GM18951 (cell line): ENCODE data around the gene TSHZ2.

Experiments
- POLR2A ChIP-seq: IDR thresholded peaks from 4 replicates; pipeline ENCODE4 v1.6.1; 2011; ENCODE audit warnings: mild to moderate bottlenecking; ENCODE audit not compliant: insufficient read length, insufficient read depth; ENCODE audit errors: extremely low read depth
- in situ Hi-C: fragments of 300-500 bp; cut with MboI; formaldehyde crosslinking; loops from one replicate; pipeline ENCODE4 v1.12.0; 2022; ENCODE audit warnings: low sequenced_read_pairs, mixed read lengths, inconsistent platforms; ENCODE audit not compliant: unreplicated experiment

Gene TSHZ2

DNA sequence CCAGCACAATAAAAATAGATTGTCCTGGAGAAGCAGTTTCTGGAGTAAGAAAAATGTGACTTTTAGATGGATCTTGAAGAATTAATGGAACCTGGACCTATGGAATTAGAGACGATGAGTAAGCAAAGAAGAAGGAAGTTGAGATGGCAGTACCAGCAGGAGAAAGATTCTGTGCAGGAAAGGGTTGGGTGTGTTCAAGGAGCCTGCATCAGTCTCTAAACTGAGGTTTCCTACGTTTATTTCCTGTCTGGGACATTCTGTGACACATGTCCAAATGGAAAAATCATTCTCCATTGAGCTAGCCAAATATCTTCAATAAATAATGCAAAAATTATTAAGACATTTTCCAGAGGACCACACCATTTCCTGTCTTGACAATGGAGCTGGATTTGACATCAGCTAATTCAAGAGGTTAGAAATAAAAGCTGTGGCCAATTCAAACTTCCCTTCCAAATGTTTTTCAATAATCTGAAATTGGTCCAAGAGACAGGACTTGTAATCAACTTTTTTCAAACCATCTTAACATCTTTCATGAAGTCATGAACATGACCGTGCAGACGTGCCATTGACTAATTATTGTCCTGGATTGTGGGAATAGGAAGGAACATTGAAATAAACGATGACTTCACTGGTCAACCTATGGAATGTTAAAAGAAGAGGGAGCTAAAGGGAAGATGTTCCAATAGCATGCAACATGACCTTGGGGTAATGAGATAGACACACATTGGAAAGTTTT, 423.2 kb downstream of the TSHZ2 start:
- in situ Hi-C loops, result no loop called here
- no peak for TF ChIP-seq POLR2A

DNA sequence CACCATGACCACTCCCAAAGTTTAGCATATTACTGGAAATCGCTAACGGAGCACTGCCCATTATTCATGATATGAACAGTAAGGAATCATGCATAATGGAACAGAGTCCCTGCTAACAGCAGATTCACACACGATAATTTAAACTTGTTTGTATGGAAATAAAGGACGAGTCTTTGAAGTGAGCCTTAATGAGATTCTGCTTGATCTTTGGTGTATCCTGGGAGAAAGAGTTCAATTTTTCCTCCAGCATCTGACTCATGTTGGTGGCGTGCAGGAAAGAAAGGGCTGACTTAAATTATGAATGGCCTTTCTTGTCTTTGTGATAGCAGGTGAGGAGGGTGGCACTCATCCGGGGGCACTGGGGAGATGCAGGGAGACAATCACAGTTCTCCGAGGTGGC, 426.9 kb downstream of the TSHZ2 start:
- in situ Hi-C loops, result no loop called here

DNA sequence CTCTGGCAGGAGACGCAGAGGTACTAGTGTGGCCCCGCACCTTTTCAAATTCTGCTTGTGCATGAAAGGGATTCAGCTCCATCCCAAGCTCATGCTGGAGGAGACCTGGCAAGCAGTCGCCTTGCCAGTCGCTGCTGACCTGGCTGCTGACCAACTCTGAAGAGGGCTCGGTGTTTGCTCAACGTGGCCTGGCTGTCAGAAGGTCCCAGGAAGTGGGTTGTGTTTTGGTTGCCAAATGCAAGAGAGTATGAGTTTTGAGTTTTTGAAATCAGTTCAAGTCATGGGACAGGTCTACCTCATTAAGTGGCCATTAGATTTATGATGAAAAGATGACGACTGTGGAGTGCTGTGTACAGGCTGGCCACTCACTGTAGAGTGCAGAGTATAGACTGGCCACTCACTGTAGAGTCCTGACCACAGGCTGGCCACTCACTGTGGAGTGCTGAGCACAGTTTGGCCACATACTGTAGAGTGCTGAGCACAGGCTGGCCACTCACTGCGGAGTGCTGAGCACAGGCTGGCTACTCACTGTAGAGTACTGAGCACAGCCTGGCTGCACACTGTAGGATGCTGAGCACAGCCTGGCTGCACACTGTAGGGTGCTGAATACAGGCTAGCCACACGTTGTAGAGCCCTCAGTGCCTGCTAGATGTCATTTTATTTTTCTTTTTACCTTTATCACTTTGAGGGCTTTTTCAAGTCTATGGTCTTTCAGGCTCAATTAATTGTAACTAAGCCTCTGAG, 427.6 kb downstream of the TSHZ2 start:
- no peak for TF ChIP-seq POLR2A
- in situ Hi-C loops, result no loop called here

More for the DNA sequence above, 426.9 kb downstream of the TSHZ2 start:
- no peak for TF ChIP-seq POLR2A

DNA sequence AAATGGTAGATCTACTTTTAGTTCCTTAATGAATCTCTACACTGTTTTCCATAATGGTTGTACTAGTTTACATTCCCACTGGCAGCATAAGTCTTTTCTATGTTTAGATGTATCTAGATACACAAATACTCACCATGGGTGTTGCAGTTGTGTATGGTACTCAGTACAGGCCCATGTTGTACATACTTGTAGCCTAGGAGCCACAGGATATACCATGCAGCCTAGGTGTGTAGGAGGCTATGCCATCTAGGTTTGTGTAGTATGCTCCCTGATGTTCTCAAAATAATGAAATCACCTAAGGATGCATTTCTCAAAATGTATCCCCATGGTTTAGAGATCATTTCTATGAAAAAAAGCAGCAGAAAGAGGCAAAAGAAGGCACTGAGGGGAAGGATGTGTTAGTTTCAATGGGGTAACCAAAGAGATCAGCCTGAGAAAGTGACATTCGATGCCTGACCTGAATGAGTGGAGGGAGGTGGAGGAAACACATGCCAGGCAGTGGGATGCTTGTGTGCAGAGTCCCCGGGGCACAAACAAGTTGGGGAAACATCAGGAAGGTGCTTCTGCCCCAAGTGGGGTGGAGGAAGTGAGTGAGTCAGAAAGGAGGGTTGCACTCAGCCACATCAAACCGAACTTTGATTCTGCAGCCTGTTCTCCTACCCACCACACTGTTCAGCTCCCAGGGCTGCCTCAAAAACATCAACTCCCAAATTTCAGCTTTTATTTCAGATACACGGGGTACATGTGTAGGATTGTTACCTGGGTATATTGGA, 430.3 kb downstream of the TSHZ2 start:
- in situ Hi-C loops, result no loop called here
- no peak for TF ChIP-seq POLR2A

DNA sequence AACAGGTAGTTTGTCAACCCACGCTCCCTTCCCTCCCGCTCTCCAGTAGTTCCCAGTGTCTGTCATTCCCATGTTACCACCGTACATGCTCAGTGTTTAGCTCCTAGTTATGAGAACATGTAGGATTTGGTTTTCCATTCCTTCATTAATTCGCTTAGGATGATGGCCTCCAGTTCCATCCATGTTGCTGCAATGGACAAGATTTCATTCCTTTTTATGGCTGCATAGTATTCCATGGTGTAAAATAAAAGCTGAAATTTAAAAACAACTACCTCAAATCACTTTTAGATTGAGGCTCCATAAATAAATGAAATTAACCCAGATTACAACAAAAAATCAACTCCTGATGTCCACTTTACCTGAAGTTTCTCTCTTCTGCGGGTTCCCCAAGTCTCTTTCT, 430.9 kb downstream of the TSHZ2 start:
- in situ Hi-C loops, result no loop called here

DNA sequence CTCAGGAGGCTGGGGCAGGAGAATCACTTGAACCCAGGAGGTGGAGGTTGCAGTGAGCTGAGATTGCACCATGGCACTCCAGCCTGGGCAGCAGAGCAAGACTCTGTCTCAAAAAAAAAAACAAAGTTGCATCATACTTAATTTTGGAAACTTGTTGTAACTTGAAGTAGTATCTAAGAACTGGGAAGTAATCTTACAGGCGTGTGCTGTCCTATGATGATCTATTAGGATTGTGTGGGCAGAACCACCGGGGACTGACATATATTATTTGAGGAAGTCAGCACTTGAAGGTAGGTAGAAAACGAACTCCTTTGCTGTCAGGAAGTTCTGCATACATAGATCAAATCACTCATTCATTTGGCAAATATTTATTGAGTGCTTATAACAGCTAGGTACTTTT, 433.0 kb downstream of the TSHZ2 start:
- TF ChIP-seq POLR2A, result no peak
- in situ Hi-C loops, result no loop called here

More for the DNA sequence above, 430.9 kb downstream of the TSHZ2 start:
- TF ChIP-seq POLR2A, result no peak

DNA sequence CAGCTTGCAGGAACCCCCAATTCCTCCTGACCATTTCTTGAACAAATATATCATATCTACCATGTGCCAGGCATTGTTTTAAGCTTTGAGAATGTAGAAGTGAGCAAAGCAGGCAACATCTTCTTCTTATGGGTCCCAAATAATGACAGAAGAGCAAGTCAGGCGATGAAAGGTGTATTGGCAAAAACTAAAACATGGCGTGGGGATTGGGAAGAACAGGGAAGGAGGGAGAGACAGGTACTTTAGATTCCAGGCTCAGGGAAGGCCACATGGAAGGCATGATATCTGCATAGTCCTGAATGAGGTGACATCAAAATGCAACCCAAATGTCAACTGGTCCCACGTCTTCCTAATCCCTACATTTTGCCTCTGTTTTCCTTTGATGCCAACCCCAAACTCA, 434.4 kb downstream of the TSHZ2 start:
- TF ChIP-seq POLR2A, result no peak
- in situ Hi-C loops, result no loop called here

DNA sequence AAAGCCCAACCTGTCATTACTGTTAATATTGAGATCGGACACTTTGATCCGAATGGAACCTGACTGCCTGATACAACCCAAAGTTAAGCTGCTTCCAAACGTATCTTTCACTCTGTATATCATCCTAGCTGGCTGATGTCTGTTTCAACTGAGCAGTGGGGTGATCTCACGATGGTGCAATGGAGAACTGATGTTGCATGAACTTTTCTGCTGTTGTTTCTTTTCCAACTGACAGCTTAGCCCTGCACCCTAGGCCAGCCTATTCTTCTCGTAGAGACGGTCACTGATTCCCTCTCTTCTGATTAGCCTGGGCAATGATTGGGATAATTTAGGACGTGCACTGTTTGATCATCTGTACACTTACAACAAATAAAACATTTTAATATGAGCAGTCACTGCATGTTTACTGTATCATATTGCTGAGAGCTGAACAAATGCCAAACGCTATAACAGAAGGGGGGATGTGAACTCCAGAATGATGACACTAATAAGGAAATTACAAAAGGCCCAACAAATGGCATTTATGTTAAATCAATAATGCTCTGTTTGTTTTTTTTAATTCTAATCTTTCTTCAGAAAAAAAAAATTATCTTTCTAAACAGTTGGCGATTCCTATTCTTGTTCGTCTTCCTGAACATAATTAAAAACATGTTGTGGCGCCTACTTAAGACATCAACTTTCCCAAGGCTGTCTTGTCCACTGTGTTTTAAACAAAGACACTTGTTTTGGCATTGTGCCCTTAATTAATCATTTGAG, 436.7 kb downstream of the TSHZ2 start:
- no peak for TF ChIP-seq POLR2A
- in situ Hi-C loops, result no loop called here

DNA sequence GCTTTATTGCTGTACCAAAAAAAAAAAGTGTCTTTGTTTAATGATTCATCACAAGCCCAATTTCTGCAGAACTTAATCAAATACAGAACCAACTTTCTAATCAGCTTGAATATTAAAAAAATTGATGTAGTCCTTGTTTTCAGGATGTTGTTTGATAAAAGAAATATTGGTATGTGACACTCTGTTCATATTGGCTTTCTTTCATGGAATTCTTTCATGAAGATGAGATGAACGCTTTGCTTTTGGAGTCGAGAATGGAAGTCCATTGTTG, 437.2 kb downstream of the TSHZ2 start:
- no peak for TF ChIP-seq POLR2A

DNA sequence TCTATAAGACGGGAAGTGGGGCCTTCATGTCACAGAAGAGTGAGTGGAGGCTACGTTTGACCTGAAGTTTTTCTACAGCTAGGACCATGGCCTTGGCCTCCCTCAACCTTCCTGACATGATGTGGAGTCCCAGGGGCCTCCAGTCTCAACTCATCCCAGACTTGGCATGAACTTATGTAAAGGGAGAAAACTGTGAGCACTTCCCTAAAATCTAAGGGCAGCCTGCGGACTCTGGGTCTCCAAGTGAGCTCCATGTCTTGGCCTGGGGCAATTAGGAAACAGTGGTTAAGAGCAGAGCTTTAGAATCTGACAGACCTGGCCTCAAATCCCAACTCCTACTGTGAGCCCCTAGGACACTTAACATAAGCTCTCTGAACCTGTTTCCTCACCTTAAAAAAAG, 439.0 kb downstream of the TSHZ2 start:
- in situ Hi-C loops, result loop anchor here (10.0 kb wide), 2 partner anchors 144 to 534 kb away; no protein-coding TSS in a partner anchor
- TF ChIP-seq POLR2A, result no peak

More for the DNA sequence above, 437.2 kb downstream of the TSHZ2 start:
- in situ Hi-C loops, result no loop called here

DNA sequence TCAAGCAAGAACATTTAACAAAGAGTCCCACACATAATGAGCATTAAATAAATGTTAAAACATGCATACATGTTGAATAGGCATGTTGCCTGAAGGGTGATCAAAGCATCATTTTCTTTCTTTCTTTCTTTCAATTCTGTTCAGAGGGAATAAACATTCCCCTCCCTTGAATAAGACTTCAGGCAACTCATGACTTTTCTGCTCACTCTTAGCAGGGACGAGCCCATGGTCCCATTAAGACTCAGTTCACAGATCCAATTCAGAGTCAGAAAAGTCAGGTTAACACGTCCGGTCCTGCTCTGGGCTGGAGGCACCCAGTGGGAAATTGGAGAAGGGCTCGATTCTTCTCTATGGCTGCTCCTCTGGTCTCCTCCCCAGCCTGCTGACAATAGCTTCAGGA, 439.7 kb downstream of the TSHZ2 start:
- in situ Hi-C loops, result loop anchor here (10.0 kb wide), 2 partner anchors 143 to 533 kb away; no protein-coding TSS in a partner anchor

DNA sequence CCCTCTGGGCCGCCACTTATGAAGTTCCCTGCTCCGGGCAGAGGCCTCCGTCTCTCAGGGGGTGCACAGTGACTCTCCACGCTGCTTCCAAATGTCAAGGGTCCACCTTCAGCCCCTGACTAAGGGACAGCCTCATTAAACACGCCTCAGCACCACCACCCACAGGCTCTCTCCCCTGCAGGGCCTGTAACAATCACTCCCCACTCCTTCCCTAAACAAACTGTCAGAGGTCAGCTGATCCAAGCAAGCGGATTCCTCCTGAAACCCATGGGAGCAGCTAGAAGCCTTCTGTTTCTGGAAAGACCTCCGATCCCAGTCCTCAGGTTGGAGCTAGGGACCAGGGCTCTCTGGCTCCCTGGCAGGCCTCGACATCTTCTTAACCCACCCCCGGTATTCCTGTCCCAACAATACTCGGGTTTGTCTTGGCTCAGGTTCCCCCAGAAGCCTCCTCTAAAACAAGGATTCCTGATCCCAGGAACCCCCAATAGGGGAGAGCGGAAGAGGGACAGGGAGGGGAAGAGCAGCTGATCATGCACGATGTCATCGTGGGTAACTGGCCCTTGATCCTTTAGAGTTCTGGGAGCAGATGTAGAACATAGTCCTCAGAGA, 440.5 kb downstream of the TSHZ2 start:
- in situ Hi-C loops, result loop anchor here (10.0 kb wide), 2 partner anchors 142 to 532 kb away; no protein-coding TSS in a partner anchor
- TF ChIP-seq POLR2A, result no peak

More for the DNA sequence above, 439.7 kb downstream of the TSHZ2 start:
- no peak for TF ChIP-seq POLR2A

DNA sequence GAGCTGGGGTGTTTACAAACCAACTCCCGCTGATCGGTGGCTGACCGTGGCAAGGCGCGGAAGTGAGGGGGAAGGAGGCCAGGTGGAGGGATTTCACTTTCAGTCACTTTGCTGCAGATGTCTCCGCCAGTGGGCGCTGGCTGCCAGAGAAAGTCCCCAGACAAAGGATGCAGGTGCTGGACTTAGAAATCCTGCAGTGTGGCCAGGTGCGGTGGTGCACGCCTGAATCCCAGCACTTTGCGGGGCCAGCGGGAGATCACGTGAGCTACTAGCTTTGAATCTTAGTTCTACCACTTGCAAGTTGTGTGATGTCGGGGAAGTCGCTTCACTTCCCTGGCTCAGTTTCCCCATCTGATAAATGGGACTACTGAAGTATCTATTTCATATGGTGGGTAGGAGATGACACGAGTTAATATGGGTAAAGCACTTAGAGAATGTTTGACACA, 441.1 kb downstream of the TSHZ2 start:
- in situ Hi-C loops, result loop anchor here (10.0 kb wide), 2 partner anchors 142 to 532 kb away; no protein-coding TSS in a partner anchor

DNA sequence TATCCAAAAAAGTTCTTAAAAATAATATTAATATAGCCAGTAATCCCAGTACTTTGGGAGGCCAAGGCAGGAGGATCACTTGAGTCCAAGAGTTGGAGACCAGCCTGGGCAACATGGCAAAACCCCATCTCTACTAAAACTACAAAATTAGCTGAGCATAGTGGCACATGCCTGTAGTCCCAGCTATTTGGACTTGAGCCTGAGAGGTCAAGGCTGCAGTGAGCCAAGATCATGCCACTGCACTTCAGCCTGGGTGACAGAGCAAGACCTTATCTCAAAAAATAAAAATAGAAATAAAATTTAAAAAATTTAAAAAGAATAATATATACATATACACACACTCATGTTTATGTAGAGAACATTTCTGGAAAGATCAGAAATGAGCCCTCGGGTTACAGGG, 441.7 kb downstream of the TSHZ2 start:
- in situ Hi-C loops, result loop anchor here (10.0 kb wide), 2 partner anchors 141 to 531 kb away; no protein-coding TSS in a partner anchor

More for the DNA sequence above, 441.1 kb downstream of the TSHZ2 start:
- no peak for TF ChIP-seq POLR2A
